GM23338 (cell line): Measurements from ENCODE around the gene FCHSD2. TPM values are rescaled to one million over a fixed set of nuclear protein-coding genes. Genes with fewer than 3 reads are reported as not detected.

Experiments
- ATAC-seq: fragments of 200-7000 bp; cut with Tn5 transposase; 3 replicates; pipeline ENCODE4 v1.9.1; 2020
- DNase-seq: peaks from one replicate; pipeline ENCODE4 v3.0.0-alpha.2; 2015; ENCODE audit warnings: low spot score
- H2AFZ ChIP-seq: fragments of 200-600 bp; sonication (generic); 2 replicates; pipeline ENCODE4 v1.8.0; 2016; ENCODE audit warnings: antibody characterized with exemption, mild to moderate bottlenecking, moderate library complexity
- H3F3A ChIP-seq: fragments of 200-600 bp; sonication (generic); replicated peaks from 2 replicates; pipeline ENCODE4 v1.8.0; 2017; ENCODE audit warnings: antibody characterized with exemption, mixed run types, low read depth
- H3K27ac ChIP-seq: fragments of 200-600 bp; sonication (generic); 2 replicates; pipeline ENCODE4 v1.6.1; 2016; ENCODE audit warnings: low read depth
- H3K27me3 ChIP-seq: fragments of 200-600 bp; sonication (generic); 2 replicates; pipeline ENCODE4 v1.8.0; 2016; ENCODE audit warnings: mild to moderate bottlenecking, mixed run types, moderate library complexity; ENCODE audit not compliant: insufficient read depth
- H3K36me3 ChIP-seq: fragments of 200-600 bp; sonication (generic); 2 replicates; pipeline ENCODE4 v1.8.0; 2016; ENCODE audit warnings: mild to moderate bottlenecking; ENCODE audit not compliant: insufficient read depth
- H3K4me1 ChIP-seq: fragments of 200-600 bp; sonication (generic); 2 replicates; pipeline ENCODE4 v1.8.0; 2016; ENCODE audit warnings: mild to moderate bottlenecking, moderate library complexity; ENCODE audit not compliant: insufficient read depth
- H3K4me2 ChIP-seq: fragments of 200-600 bp; sonication (generic); 2 replicates; pipeline ENCODE4 v1.7.1; 2017; ENCODE audit warnings: mixed run types
- H3K4me3 ChIP-seq: fragments of 200-600 bp; sonication (generic); 2 replicates; pipeline ENCODE4 v1.6.1; 2016; ENCODE audit warnings: mixed run types
- H3K79me2 ChIP-seq: fragments of 200-600 bp; sonication (generic); replicated peaks from 2 replicates; pipeline ENCODE4 v1.8.0; 2017; ENCODE audit warnings: mild to moderate bottlenecking; ENCODE audit not compliant: insufficient read depth
- H3K9me2 ChIP-seq: fragments of 200-600 bp; sonication (generic); 2 replicates; pipeline ENCODE4 v1.8.0; 2017; ENCODE audit not compliant: insufficient read depth
- H4K20me1 ChIP-seq: fragments of 200-600 bp; sonication (generic); replicated peaks from 2 replicates; pipeline ENCODE4 v1.8.0; 2017; ENCODE audit warnings: mild to moderate bottlenecking; ENCODE audit not compliant: insufficient read depth
- H3K27ac Mint-ChIP-seq: 2 replicates; pipeline ENCODE4 v1.8.0; 2020; ENCODE audit warnings: inconsistent platforms, mild to moderate bottlenecking, moderate library complexity, mixed read lengths
- H3K27me3 Mint-ChIP-seq: 3 replicates; pipeline ENCODE4 v1.8.0; 2022; ENCODE audit warnings: low read depth, mild to moderate bottlenecking, moderate library complexity, mixed read lengths, inconsistent platforms; ENCODE audit not compliant: insufficient read depth, poor library complexity
- H3K36me3 Mint-ChIP-seq: 3 replicates; pipeline ENCODE4 v1.8.0; 2021; ENCODE audit warnings: low read depth, mild to moderate bottlenecking, inconsistent platforms, moderate library complexity, mixed read lengths
- H3K4me1 Mint-ChIP-seq: 3 replicates; pipeline ENCODE4 v1.8.0; 2020; ENCODE audit warnings: mild to moderate bottlenecking, inconsistent platforms, mixed read lengths
- H3K4me3 Mint-ChIP-seq: 3 replicates; pipeline ENCODE4 v1.8.0; 2021; ENCODE audit warnings: moderate library complexity, mild to moderate bottlenecking, inconsistent platforms, mixed read lengths
- H3K9me3 Mint-ChIP-seq: 3 replicates; pipeline ENCODE4 v1.8.0; 2020; ENCODE audit warnings: moderate library complexity, mild to moderate bottlenecking, inconsistent platforms, mixed read lengths
- CTCF ChIP-seq, 2 experiments: fragments of 200-600 bp in 1 of 2; sonication (generic) in 1 of 2; conservative IDR thresholded peaks; 2 replicates each; pipeline versions ENCODE4 v1.5.1 to v1.6.1; 2016 to 2017; ENCODE audit warnings: antibody characterized with exemption in 2 of 2, low read depth in 2 of 2, mild to moderate bottlenecking in 2 of 2, moderate library complexity in 1 of 2
- ETS1 ChIP-seq: IDR thresholded peaks from 2 replicates; pipeline ENCODE4 v1.6.1; 2016; ENCODE audit warnings: antibody characterized with exemption
- POLR2AphosphoS5 ChIP-seq: IDR thresholded peaks from 2 replicates; pipeline ENCODE4 v1.6.1; 2016; ENCODE audit warnings: antibody characterized with exemption, low read depth
- REST ChIP-seq: IDR thresholded peaks from one replicate; pipeline ENCODE4 v1.6.1; 2018; ENCODE audit warnings: antibody characterized with exemption; ENCODE audit not compliant: unreplicated experiment
- ZNF462 ChIP-seq: fragments of 250-450 bp; sonication (Bioruptor Pico); IDR thresholded peaks from 2 replicates; pipeline ENCODE4 v1.5.0; 2020; ENCODE audit warnings: mild to moderate bottlenecking, moderate library complexity
- polyA plus RNA-seq: library from polyadenylated mRNA; unstranded; fragments of >200 nt; fragmentation: Nextera tagmentation; extraction: Ambion mirVana; gene quantifications from 2 replicates; pipeline ENCODE4 v1.2.1, GENCODE V29; 2016
- total RNA-seq: library from RNA; depleted of rRNA; stranded (reverse); fragments of >200 nt; shearing (Covaris generic); gene quantifications from 2 replicates; pipeline ENCODE4 v1.2.3, GENCODE V29; 2014

The FCHSD2 gene
- total and polyA plus RNA-seq, 2 experiments from 2014 or later, result 3.6 to 5.2 TPM

- Mint-ChIP-seq H3K27ac (no peak overlapping the region), H3K36me3 (no peaks in the 10 kb centered on the region), H3K9me3 (no peaks in the 10 kb centered on the region), H3K4me1 (peaks cover 2% of the 10 kb centered on the region), H3K4me3 (no peak overlapping the region), H3K27me3 (peaks cover 8% of the 10 kb centered on the region)
- Histone ChIP-seq H3K4me1 (no peaks in the 10 kb centered on the region), H3K79me2 (no peaks in the 10 kb centered on the region), H3K4me3 (no peak overlapping the region), H4K20me1 (no peaks in the 10 kb centered on the region), H3K36me3 (no peaks in the 10 kb centered on the region), H3K27me3 (no peaks in the 10 kb centered on the region), H3K27ac (no peak overlapping the region), H3K9me2 (0 out of 2 replicates have a peak, but pooled peaks cover 7% of the 10 kb centered on the region), H3K4me2 (no peak overlapping the region), H2AFZ (no peak overlapping the region), H3F3A (no peaks in the 10 kb centered on the region)
- DNase-seq (no peak), ATAC-seq (peak; percentile 29; the same call in 1 of the 3 replicates)
- no peak for TF ChIP-seq CTCF (conservative IDR thresholded peaks at IDR 0.05; ENCODE audit: low read depth in 2 of 2)
Observed at GRCh38 chr11:73158356-73159051, 16.4 kb upstream of the FCHSD2 start.

- DNase-seq (no peak), ATAC-seq (no peak)
- no peaks in the 10 kb centered on the region for H4K20me1 ChIP-seq
- no peak overlapping the region for H3K27ac ChIP-seq
- no peaks in the 10 kb centered on the region for H3K36me3 ChIP-seq
- Mint-ChIP-seq H3K9me3 (no peaks in the 10 kb centered on the region), H3K36me3 (no peaks in the 10 kb centered on the region), H3K27me3 (peaks cover 8% of the 10 kb centered on the region), H3K4me1 (peaks cover 12% of the 10 kb centered on the region), H3K4me3 (no peak overlapping the region), H3K27ac (no peak overlapping the region)
- no peak overlapping the region for H3K4me2 ChIP-seq
- H3K4me1 ChIP-seq, result peaks cover 7% of the 10 kb centered on the region
- no peaks in the 10 kb centered on the region for H3K27me3 ChIP-seq
- no peak overlapping the region for H3K4me3 ChIP-seq
- no peaks in the 10 kb centered on the region for H3K79me2 ChIP-seq
- no peak overlapping the region for H2AFZ ChIP-seq
- H3F3A ChIP-seq, result no peaks in the 10 kb centered on the region
- H3K9me2 ChIP-seq, result 0 out of 2 replicates have a peak, but pooled peaks cover 7% of the 10 kb centered on the region
- no peak for TF ChIP-seq ETS1
- no peak for TF ChIP-seq ZNF462
- TF ChIP-seq POLR2AphosphoS5, result no peak
- TF ChIP-seq REST, result no peak
Observed at GRCh38 chr11:73157101-73158010, 15.2 kb upstream of the FCHSD2 start.
